WTC11 (cell line): Measurements from ENCODE around the gene BTNL9. TPM values are rescaled to one million over a fixed set of nuclear protein-coding genes. Genes with fewer than 3 reads are reported as not detected.

Experiments used
- ATAC-seq: fragments of 200-7000 bp; cut with Tn5 transposase; 2 replicates; pipeline ENCODE4 v1.10.0; 2021; ENCODE audit warnings: mild to moderate bottlenecking, moderate library complexity
- CTCF ChIA-PET: fragments of 300-600 bp; sonication (Branson Sonifier 250); formaldehyde crosslinking; loops from one replicate; lab custom pipeline; 2021; ENCODE audit warnings: antibody characterized with exemption; lab: Charles Lee
- POLR2A ChIA-PET: fragments of 350-600 bp; sonication (Branson Sonifier 250); formaldehyde crosslinking; loops from one replicate; lab custom pipeline; 2021; ENCODE audit warnings: antibody characterized with exemption; lab: Charles Lee
- DNase-seq: peaks from one replicate; pipeline ENCODE4 v3.0.0; 2021; ENCODE audit warnings: low spot score
- H3K27ac Mint-ChIP-seq: 2 replicates; pipeline ENCODE4 v1.8.0; 2021; ENCODE audit warnings: mixed read lengths
- H3K27me3 Mint-ChIP-seq: 2 replicates; pipeline ENCODE4 v1.8.0; 2021; ENCODE audit warnings: low read depth, mild to moderate bottlenecking, moderate library complexity, mixed read lengths
- H3K36me3 Mint-ChIP-seq: 2 replicates; pipeline ENCODE4 v1.8.0; 2021; ENCODE audit warnings: mixed read lengths
- H3K4me1 Mint-ChIP-seq: 2 replicates; pipeline ENCODE4 v1.8.0; 2022; ENCODE audit warnings: mixed read lengths
- H3K4me3 Mint-ChIP-seq: 2 replicates; pipeline ENCODE4 v1.8.0; 2021; ENCODE audit warnings: mild to moderate bottlenecking, moderate library complexity, mixed read lengths
- H3K9me3 Mint-ChIP-seq: 2 replicates; pipeline ENCODE4 v1.8.0; 2021; ENCODE audit warnings: mixed read lengths
- ARID4B ChIP-seq: sonication (generic); formaldehyde crosslinking; IDR thresholded peaks from 2 replicates; pipeline ENCODE4 v1.8.0; 2023; ENCODE audit warnings: missing genetic modification reagents, mild to moderate bottlenecking, borderline replicate concordance
- E2F1 ChIP-seq: sonication (generic); formaldehyde crosslinking; IDR thresholded peaks from 2 replicates; pipeline ENCODE4 v1.8.0; 2022; ENCODE audit warnings: mild to moderate bottlenecking, missing genetic modification reagents
- ERG ChIP-seq: fragments of 250-450 bp; sonication (Bioruptor Pico); IDR thresholded peaks from 2 replicates; pipeline ENCODE4 v1.8.0; 2021; ENCODE audit warnings: mild to moderate bottlenecking
- FOXK1 ChIP-seq: sonication (generic); formaldehyde crosslinking; IDR thresholded peaks from 2 replicates; pipeline ENCODE4 v1.8.0; 2022; ENCODE audit warnings: mild to moderate bottlenecking, moderate library complexity, missing genetic modification reagents
- GTF2I ChIP-seq: fragments of 250-450 bp; sonication (Bioruptor Pico); conservative IDR thresholded peaks from 2 replicates; pipeline ENCODE4 v1.4.0; 2021; ENCODE audit warnings: mild to moderate bottlenecking
- HMGA2 ChIP-seq: fragments of 250-450 bp; sonication (Bioruptor Pico); IDR thresholded peaks from 2 replicates; pipeline ENCODE4 v1.4.0; 2021; ENCODE audit warnings: mild to moderate bottlenecking, moderate library complexity
- KAT7 ChIP-seq: sonication (generic); formaldehyde crosslinking; IDR thresholded peaks from 2 replicates; pipeline ENCODE4 v1.8.1; 2023; ENCODE audit warnings: missing genetic modification reagents, mild to moderate bottlenecking, borderline replicate concordance
- TP53 ChIP-seq: sonication (generic); formaldehyde crosslinking; IDR thresholded peaks from 2 replicates; pipeline ENCODE4 v1.8.1; 2023; ENCODE audit warnings: mild to moderate bottlenecking, missing genetic modification reagents
- ZNF138 ChIP-seq: sonication (generic); formaldehyde crosslinking; conservative IDR thresholded peaks from 2 replicates; pipeline ENCODE4 v1.8.1; 2022; ENCODE audit warnings: mild to moderate bottlenecking, moderate library complexity, missing genetic modification reagents
- ZNF219 ChIP-seq: sonication (generic); formaldehyde crosslinking; IDR thresholded peaks from 2 replicates; pipeline ENCODE4 v1.8.0; 2023; ENCODE audit warnings: missing genetic modification reagents, mild to moderate bottlenecking, borderline replicate concordance
- ZNF512 ChIP-seq: sonication (generic); formaldehyde crosslinking; IDR thresholded peaks from 2 replicates; pipeline ENCODE4 v1.8.1; 2022; ENCODE audit warnings: missing genetic modification reagents, borderline replicate concordance
- total RNA-seq: library from RNA; stranded (reverse); gene quantifications from 3 replicates; pipeline ENCODE4 v1.2.3, GENCODE V29; 2021
- TF ChIP-seq, protein P1 (sequence below): fragments of 250-450 bp; sonication (Bioruptor Pico); IDR thresholded peaks from 2 replicates; pipeline ENCODE4 v1.9.0; 2021; ENCODE audit warnings: moderate library complexity, mild to moderate bottlenecking, inconsistent platforms, borderline replicate concordance
- TF ChIP-seq, protein P2 (sequence below): sonication (generic); formaldehyde crosslinking; IDR thresholded peaks from 2 replicates; pipeline ENCODE4 v1.8.1; 2023; ENCODE audit warnings: mild to moderate bottlenecking, missing genetic modification reagents

BTNL9 gene
- total RNA-seq, 1 experiment from 2014 or later = 3.4 TPM

DNA sequence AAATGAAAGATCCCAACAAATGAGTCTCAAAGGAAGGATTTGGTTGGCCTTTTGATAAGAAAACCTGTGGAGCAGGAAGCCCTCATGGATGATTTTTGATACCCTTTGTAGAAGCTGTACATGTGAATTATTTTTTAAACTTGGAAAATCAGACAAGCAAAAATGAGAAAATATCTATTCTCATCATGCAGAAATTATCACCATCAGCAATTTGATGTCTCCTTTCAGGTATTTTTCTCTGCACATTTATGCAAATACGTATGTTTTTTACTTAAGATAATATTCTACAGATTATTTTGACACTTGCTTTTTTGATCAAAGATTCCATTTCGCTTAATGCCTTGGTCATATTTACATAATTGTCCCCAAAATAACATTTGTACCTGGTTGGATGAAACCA, 7.2 kb downstream of the BTNL9 start:
- DNase-seq (no peak), ATAC-seq (no peak)
- TF ChIP-seq KAT7 (CRISPR knock-in tag) (no peak), ZNF512 (no peak), E2F1 (CRISPR knock-in tag) (no peak), GTF2I (CRISPR knock-in tag) (no peak), FOXK1 (no peak), TP53 (CRISPR knock-in tag) (no peak), HMGA2 (CRISPR knock-in tag) (no peak), ARID4B (CRISPR knock-in tag) (no peak), ZNF219 (CRISPR knock-in tag) (no peak)
- TF ChIP-seq, protein P1, sequence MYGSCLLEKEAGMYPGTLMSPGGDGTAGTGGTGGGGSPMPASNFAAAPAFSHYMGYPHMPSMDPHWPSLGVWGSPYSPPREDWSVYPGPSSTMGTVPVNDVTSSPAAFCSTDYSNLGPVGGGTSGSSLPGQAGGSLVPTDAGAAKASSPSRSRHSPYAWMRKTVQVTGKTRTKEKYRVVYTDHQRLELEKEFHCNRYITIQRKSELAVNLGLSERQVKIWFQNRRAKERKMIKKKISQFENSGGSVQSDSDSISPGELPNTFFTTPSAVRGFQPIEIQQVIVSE (CRISPR knock-in tag) = no peak
- TF ChIP-seq, protein P2, sequence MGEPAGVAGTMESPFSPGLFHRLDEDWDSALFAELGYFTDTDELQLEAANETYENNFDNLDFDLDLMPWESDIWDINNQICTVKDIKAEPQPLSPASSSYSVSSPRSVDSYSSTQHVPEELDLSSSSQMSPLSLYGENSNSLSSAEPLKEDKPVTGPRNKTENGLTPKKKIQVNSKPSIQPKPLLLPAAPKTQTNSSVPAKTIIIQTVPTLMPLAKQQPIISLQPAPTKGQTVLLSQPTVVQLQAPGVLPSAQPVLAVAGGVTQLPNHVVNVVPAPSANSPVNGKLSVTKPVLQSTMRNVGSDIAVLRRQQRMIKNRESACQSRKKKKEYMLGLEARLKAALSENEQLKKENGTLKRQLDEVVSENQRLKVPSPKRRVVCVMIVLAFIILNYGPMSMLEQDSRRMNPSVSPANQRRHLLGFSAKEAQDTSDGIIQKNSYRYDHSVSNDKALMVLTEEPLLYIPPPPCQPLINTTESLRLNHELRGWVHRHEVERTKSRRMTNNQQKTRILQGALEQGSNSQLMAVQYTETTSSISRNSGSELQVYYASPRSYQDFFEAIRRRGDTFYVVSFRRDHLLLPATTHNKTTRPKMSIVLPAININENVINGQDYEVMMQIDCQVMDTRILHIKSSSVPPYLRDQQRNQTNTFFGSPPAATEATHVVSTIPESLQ (CRISPR knock-in tag) = no peak
- H3K4me3 Mint-ChIP-seq = no peak overlapping the region
- H3K4me1 Mint-ChIP-seq = peaks cover 9% of the 10 kb centered on the region
- ChIA-PET POLR2A (no interaction called here), CTCF (interaction anchor here (0.6 to 1.8 kb wide), 3 partner anchors 41 to 187 kb away, joined by 3 to 5 read pairs (median 4); no protein-coding TSS in a partner anchor)
- H3K27me3 Mint-ChIP-seq = peaks cover 46% of the 10 kb centered on the region
- H3K27ac Mint-ChIP-seq = no peak overlapping the region
- H3K9me3 Mint-ChIP-seq = no peaks in the 10 kb centered on the region
- H3K36me3 Mint-ChIP-seq = peaks cover 4% of the 10 kb centered on the region; the same call in 1 of the 2 replicates

DNA sequence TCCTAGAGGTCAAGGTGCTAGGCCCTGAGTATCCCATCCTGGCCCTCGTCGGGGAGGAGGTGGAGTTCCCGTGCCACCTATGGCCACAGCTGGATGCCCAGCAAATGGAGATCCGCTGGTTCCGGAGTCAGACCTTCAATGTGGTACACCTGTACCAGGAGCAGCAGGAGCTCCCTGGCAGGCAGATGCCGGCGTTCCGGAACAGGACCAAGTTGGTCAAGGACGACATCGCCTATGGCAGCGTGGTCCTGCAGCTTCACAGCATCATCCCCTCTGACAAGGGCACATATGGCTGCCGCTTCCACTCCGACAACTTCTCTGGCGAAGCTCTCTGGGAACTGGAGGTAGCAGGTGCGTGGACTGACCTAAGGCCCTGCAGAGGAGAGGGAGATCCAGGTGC, 7.9 kb downstream of the BTNL9 start:
- Mint-ChIP-seq H3K4me1 (peaks cover 10% of the 10 kb centered on the region), H3K27me3 (peaks cover 46% of the 10 kb centered on the region), H3K9me3 (no peaks in the 10 kb centered on the region), H3K4me3 (no peak overlapping the region), H3K36me3 (peaks cover 4% of the 10 kb centered on the region; the same call in 1 of the 2 replicates), H3K27ac (no peak overlapping the region)
- ChIA-PET CTCF (interaction anchor here (1.5 to 1.8 kb wide), 2 partner anchors 40 to 179 kb away, joined by 4 to 5 read pairs; no protein-coding TSS in a partner anchor), POLR2A (no interaction called here)
- DNase-seq = no peak
- ATAC-seq = no peak
- TF ChIP-seq ERG (no peak), ZNF138 (CRISPR knock-in tag) (no peak)
